ENCODE measurements around the gene RTF1. TPM values are rescaled to one million over a fixed set of nuclear protein-coding genes. Genes with fewer than 3 reads are reported as not detected.

RTF1 gene
- total RNA-seq, 2 experiments from 2014 or later: 28.6 to 46.9 TPM

DNA sequence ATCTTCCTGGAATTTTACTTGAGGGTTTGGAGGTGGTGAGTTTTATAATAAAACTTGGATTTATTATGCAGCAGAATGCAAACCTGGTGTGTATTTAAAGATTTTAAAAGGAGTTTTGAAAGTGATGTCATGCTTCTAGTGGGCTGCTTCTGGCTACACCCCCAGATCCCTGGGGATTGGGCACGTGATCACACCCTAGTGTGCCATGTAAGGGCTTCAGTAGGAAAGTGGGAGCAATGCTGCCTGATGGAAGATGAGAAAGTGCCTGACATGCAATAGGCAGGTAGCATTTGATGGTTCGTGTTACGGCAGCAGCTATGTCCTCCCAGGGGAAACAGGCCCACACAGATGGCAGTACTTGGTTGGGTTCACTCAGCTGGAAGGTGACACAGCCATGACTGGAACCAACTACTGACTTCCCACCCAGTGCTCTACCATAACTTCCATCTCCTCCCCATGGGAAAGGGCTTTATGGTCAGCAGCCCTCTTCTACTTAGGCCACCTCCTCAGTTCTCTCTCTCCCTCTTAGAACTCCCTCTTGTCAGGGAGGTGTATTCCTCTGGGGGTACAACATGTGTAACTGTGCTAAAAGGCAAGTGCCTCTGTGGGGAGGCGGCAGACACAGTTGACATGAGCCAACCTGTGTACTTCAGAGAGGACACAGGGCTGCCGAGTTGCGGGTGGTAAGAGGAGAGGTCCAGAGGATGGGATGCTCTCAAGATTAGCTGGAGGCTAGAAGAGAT lies 82.4 kb downstream of the RTF1 start:
- POLR2A ChIA-PET: no interaction called here

DNA sequence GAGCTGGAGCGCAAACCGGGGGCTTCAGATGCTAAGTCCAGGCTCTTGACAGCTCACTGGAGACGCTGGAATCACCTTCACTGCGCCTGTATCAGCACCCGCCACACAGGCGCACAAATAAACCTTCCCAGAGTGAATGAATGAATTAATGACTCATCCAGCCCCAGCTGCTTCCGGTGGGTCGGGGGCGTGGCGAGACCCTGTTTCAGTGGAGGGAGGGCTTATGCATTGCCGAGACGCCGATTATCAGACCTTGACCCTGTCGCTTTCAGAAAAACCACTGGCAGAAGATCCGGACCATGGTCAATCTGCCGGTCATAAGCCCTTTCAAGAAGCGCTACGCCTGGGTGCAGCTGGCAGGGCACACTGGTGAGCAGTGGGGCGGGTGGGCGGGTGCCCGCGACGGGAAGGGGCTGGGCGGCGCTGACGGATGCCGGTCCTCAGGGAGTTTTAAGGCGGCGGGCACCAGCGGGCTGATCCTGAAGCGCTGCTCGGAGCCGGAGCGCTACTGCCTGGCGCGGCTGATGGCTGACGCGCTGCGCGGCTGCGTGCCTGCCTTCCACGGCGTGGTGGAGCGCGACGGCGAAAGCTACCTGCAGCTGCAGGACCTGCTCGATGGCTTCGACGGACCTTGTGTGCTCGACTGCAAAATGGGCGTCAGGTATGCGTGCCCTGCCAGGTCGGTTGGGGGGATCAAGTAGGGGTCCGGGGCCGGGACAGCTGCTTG lies 84.5 kb downstream of the RTF1 start:
- H3K9me2 ChIP-seq (ENCODE audit: insufficient read depth, low read length): no peaks in the 10 kb centered on the region
- POLR2A ChIA-PET: no interaction called here
- no peak overlapping the region for H3K4me3 ChIP-seq (ENCODE audit: low read depth, low read length, poor library complexity, severe bottlenecking)
- no peaks in the 10 kb centered on the region for H3K4me1 ChIP-seq (ENCODE audit: insufficient read depth, low read length, poor library complexity, severe bottlenecking)
- H3K27ac ChIP-seq (ENCODE audit: low read depth, low read length, poor library complexity, severe bottlenecking): no peak overlapping the region
- peak overlapping the region; percentile 27 for H3K4me2 ChIP-seq (ENCODE audit: low read length)
- H3K9me3 ChIP-seq (ENCODE audit: low read length): no peaks in the 10 kb centered on the region
- H3K79me2 ChIP-seq (ENCODE audit: insufficient read depth, low read depth, low read length): no peaks in the 10 kb centered on the region
- H2AFZ ChIP-seq (ENCODE audit: low read length): no peak overlapping the region
- TF ChIP-seq EZH2phosphoT487 (IDR thresholded peaks at IDR 0.05; ENCODE audit: borderline replicate concordance, low read depth, low read length): no peak
- DNase-seq (ENCODE audit: low spot score): peak; percentile 23
- no peaks in the 10 kb centered on the region; the same call in 1 of the 2 replicates for H4K20me1 ChIP-seq (ENCODE audit: insufficient read depth, low read length)
- no TSS peak for BruUV-seq (replicated peaks)
- CTCF ChIA-PET (ENCODE audit: unreplicated experiment): no interaction called here
- intact Hi-C loops (cut with micrococcal nuclease; ENCODE audit: unreplicated experiment): no loop called here
- H3K36me3 ChIP-seq (ENCODE audit: insufficient read depth, low read length): no peaks in the 10 kb centered on the region

More for the DNA sequence above, 82.4 kb downstream of the RTF1 start:
- TF ChIP-seq, protein P1, sequence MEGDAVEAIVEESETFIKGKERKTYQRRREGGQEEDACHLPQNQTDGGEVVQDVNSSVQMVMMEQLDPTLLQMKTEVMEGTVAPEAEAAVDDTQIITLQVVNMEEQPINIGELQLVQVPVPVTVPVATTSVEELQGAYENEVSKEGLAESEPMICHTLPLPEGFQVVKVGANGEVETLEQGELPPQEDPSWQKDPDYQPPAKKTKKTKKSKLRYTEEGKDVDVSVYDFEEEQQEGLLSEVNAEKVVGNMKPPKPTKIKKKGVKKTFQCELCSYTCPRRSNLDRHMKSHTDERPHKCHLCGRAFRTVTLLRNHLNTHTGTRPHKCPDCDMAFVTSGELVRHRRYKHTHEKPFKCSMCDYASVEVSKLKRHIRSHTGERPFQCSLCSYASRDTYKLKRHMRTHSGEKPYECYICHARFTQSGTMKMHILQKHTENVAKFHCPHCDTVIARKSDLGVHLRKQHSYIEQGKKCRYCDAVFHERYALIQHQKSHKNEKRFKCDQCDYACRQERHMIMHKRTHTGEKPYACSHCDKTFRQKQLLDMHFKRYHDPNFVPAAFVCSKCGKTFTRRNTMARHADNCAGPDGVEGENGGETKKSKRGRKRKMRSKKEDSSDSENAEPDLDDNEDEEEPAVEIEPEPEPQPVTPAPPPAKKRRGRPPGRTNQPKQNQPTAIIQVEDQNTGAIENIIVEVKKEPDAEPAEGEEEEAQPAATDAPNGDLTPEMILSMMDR (conservative IDR thresholded peaks at IDR 0.05; ENCODE audit: low read length): no peak
- TF ChIP-seq EZH2phosphoT487 (IDR thresholded peaks at IDR 0.05; ENCODE audit: borderline replicate concordance, low read depth, low read length): no peak
- BruUV-seq (replicated peaks): no TSS peak
- H3K27ac ChIP-seq (ENCODE audit: low read depth, low read length, poor library complexity, severe bottlenecking): no peak overlapping the region
- no peak overlapping the region for H3K4me3 ChIP-seq (ENCODE audit: low read depth, low read length, poor library complexity, severe bottlenecking)
- no peak overlapping the region for H2AFZ ChIP-seq (ENCODE audit: low read length)
- intact Hi-C loops (cut with micrococcal nuclease; ENCODE audit: unreplicated experiment): no loop called here
- DNase-seq (ENCODE audit: low spot score): no peak
- H3K4me2 ChIP-seq (ENCODE audit: low read length): no peak overlapping the region
- H3K9me2 ChIP-seq (ENCODE audit: insufficient read depth, low read length): no peaks in the 10 kb centered on the region
- no peaks in the 10 kb centered on the region for H3K9me3 ChIP-seq (ENCODE audit: low read length)
- CTCF ChIA-PET (ENCODE audit: unreplicated experiment): no interaction called here
- H3K4me1 ChIP-seq (ENCODE audit: insufficient read depth, low read length, poor library complexity, severe bottlenecking): peaks cover 10% of the 10 kb centered on the region
- H3K36me3 ChIP-seq (ENCODE audit: insufficient read depth, low read length): no peaks in the 10 kb centered on the region
- no peaks in the 10 kb centered on the region for H3K79me2 ChIP-seq (ENCODE audit: insufficient read depth, low read depth, low read length)
- H4K20me1 ChIP-seq (ENCODE audit: insufficient read depth, low read length): no peaks in the 10 kb centered on the region; the same call in 1 of the 2 replicates

- intact Hi-C loops (cut with micrococcal nuclease; ENCODE audit: unreplicated experiment): no loop called here
- CTCF ChIA-PET (ENCODE audit: unreplicated experiment): no interaction called here
Measured at GRCh38 chr15:41501931-41502794, 85.3 kb downstream of the RTF1 start.

More at GRCh38 chr15:41501931-41502794, 85.3 kb downstream of the RTF1 start:
- TF ChIP-seq EZH2phosphoT487 (IDR thresholded peaks at IDR 0.05; ENCODE audit: borderline replicate concordance, low read depth, low read length): no peak
- TF ChIP-seq, protein P1 (conservative IDR thresholded peaks at IDR 0.05; ENCODE audit: low read length): no peak
- Histone ChIP-seq H3K9me2 (ENCODE audit: insufficient read depth, low read length) (no peaks in the 10 kb centered on the region), H3K79me2 (ENCODE audit: insufficient read depth, low read depth, low read length) (no peaks in the 10 kb centered on the region), H3K4me3 (ENCODE audit: low read depth, low read length, poor library complexity, severe bottlenecking) (no peak overlapping the region), H3K27ac (ENCODE audit: low read depth, low read length, poor library complexity, severe bottlenecking) (no peak overlapping the region), H4K20me1 (ENCODE audit: insufficient read depth, low read length) (no peaks in the 10 kb centered on the region; the same call in 1 of the 2 replicates), H3K4me1 (ENCODE audit: insufficient read depth, low read length, poor library complexity, severe bottlenecking) (no peaks in the 10 kb centered on the region), H3K9me3 (ENCODE audit: low read length) (no peaks in the 10 kb centered on the region), H2AFZ (ENCODE audit: low read length) (no peak overlapping the region), H3K36me3 (ENCODE audit: insufficient read depth, low read length) (no peaks in the 10 kb centered on the region), H3K4me2 (ENCODE audit: low read length) (peak overlapping the region; percentile 25)
- no peak for DNase-seq (ENCODE audit: low spot score)
- POLR2A ChIA-PET: no interaction called here
- no TSS peak for BruUV-seq (replicated peaks)
